BLaER1 treated with 17β-estradiol and CSF1 and Interleukin-3, amounts not matched to agents 10 nM and 100 nM (cell line): ENCODE results near the gene PNMA8C.
"Not testable (repeated sequence)": the region's sequence is repeated elsewhere in the genome, so short reads cannot be mapped to it uniquely, and the experiment has no call there.

Experiments
- H3K27ac ChIP-seq, 11 experiments: shearing (Covaris generic); formaldehyde crosslinking; 2 replicates each; pipeline ENCODE4 v1.8.1; 2022
- H3K27me3 ChIP-seq, 11 experiments: shearing (Covaris generic); formaldehyde crosslinking; 2 replicates each; pipeline ENCODE4 v1.8.1; 2022
- H3K36me3 ChIP-seq, 11 experiments: shearing (Covaris generic); formaldehyde crosslinking; 2 replicates each; pipeline ENCODE4 v1.8.1; 2022
- H3K4me1 ChIP-seq, 10 experiments: shearing (Covaris generic); formaldehyde crosslinking; 2 replicates each; pipeline ENCODE4 v1.8.1; 2022
- H3K4me2 ChIP-seq, 11 experiments: shearing (Covaris generic); formaldehyde crosslinking; 2 replicates each; pipeline ENCODE4 v1.8.1; 2022
- H3K4me3 ChIP-seq, 10 experiments: shearing (Covaris generic); formaldehyde crosslinking; 2 replicates each; pipeline ENCODE4 v1.8.1; 2022
- H3K9ac ChIP-seq, 11 experiments: shearing (Covaris generic); formaldehyde crosslinking; 2 replicates each; pipeline ENCODE4 v1.8.1; 2022
- H3K9me3 ChIP-seq, 11 experiments: shearing (Covaris generic); formaldehyde crosslinking; replicated peaks in 1 of 11; 2 replicates each; pipeline ENCODE4 v1.8.1; 2022
- H4K20me1 ChIP-seq, 11 experiments: shearing (Covaris generic); formaldehyde crosslinking; 2 replicates each; pipeline ENCODE4 v1.8.1; 2022
- Cebpa-rat ChIP-seq, 11 experiments: shearing (Covaris generic); IDR thresholded peaks; 2 replicates each; pipeline ENCODE4 v1.8.1; 2022

PNMA8C gene

DNA sequence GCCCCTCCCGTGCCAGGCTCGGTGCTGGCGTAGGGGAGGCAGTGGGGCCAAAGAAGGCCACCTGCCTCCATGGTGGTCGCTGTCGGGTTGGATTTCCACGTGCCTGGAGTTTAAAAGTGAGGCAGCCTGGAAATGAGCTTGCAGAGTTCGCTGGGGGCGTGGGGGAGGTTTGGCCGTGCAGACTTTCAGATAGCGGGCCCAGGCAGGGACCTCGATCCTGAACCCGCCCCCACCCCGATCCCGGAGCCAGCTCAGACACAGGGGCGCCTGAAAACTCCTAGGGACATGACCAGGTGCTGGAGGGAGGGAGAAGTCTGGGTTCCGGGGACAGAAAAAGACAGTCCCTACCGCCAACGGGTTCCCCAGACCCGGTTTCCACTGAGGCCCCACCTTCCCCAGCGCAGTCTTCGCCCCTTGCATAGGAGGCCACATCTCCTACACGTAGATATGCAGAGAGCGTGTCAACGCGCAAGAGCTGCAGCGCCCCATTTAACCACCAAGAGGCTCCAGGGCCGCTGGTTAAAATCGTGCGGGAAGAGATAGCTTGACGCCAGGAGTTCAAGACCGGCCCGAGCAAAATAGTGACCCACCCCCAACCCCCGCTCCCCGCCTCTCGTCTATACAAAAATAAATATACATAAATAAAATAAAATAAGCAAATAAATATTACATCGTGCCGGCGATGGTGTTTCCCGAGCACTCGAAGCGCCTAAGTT is 23.8 kb downstream of the PNMA8C start:
- peak overlapping the region in 10 of 11 experiments; percentile 28 to 77 (median 63); a peak in 19 of 22 replicates for H3K4me2 ChIP-seq
- H3K9me3 ChIP-seq: no peaks in the 10 kb centered on the region
- H3K36me3 ChIP-seq: no peaks in the 10 kb centered on the region
- peaks cover 0 to 37% (median 12%) of the 10 kb centered on the region in 11 experiments; a peak in 15 of 22 replicates for H3K27me3 ChIP-seq
- TF ChIP-seq Cebpa-rat (IDR thresholded peaks at IDR 0.05): no peak
- no peaks in the 10 kb centered on the region; a peak in 2 of 22 replicates for H4K20me1 ChIP-seq
- no peak overlapping the region for H3K4me3 ChIP-seq
- H3K4me1 ChIP-seq: peaks cover 17 to 82% (median 63%) of the 10 kb centered on the region in 10 experiments
- 0 out of 22 replicates have a peak overlapping the region, but pooled peaks of 1 of the 11 experiments have one; percentile 18 for H3K9ac ChIP-seq
- 0 out of 22 replicates have a peak overlapping the region, but pooled peaks of 1 of the 11 experiments have one; percentile 0 for H3K27ac ChIP-seq

DNA sequence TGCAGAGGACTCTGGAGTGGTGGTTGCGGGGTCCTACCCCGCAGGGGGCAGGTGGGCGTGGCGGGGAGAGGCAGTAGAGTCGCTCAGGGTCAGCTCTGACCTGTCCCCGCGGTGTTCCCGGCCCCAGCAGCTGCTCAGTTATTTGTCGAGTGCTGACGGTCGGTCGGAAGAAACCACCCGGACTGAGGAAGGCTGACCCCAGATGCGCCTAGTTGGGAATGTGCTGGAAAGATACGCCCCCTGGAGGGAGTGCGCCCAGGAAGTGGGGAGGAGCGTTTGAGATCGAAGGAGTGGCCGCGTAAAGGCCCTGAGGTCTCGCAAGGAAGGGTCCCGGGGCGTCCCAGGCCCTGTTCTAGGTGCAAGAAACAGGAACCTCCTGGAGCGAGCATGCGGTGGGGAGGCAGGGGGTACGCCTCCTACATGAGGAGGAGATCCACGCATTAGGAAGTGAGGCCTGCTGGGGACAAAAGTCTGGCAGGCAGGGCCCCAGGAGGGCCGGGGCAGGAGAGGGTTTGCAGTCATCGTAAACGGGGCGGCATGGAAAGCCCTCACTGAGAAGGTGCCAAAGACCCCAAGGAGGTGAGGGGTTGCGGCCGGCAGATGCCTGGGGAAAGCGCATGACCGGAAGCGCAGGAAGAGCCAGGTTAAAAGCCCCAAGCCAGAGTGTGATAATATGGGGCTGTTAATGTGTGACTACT is 24.5 kb downstream of the PNMA8C start:
- Histone ChIP-seq H3K4me2 (peak overlapping the region; percentile 28 to 77 (median 58); a peak in 21 of 22 replicates), H3K27ac (peak overlapping the region in 1 of 11 experiments; percentile 0; a peak in 1 of 22 replicates)

GRCh38 chr19:46402725-46403124 is 26.0 kb downstream of the PNMA8C start:
- H3K4me3 ChIP-seq: no peak overlapping the region
- H3K4me2 ChIP-seq: no peak overlapping the region
- H3K9me3 ChIP-seq: no peaks in the 10 kb centered on the region
- no peaks in the 10 kb centered on the region; a peak in 1 of 22 replicates for H4K20me1 ChIP-seq
- H3K36me3 ChIP-seq: no peaks in the 10 kb centered on the region
- peaks cover 10 to 66% (median 46%) of the 10 kb centered on the region in 10 experiments; a peak in 19 of 20 replicates for H3K4me1 ChIP-seq
- TF ChIP-seq Cebpa-rat (IDR thresholded peaks at IDR 0.05): no peak
- H3K27me3 ChIP-seq: peaks cover 0 to 27% (median 12%) of the 10 kb centered on the region in 11 experiments; a peak in 15 of 22 replicates
- H3K9ac ChIP-seq: no peak overlapping the region
- no peak overlapping the region for H3K27ac ChIP-seq

More for the DNA sequence above, 24.5 kb downstream of the PNMA8C start:
- Histone ChIP-seq H3K36me3 (no peaks in the 10 kb centered on the region), H4K20me1 (no peaks in the 10 kb centered on the region; a peak in 1 of 22 replicates), H3K4me1 (peaks cover 17 to 78% (median 58%) of the 10 kb centered on the region in 10 experiments), H3K9me3 (no peaks in the 10 kb centered on the region), H3K27me3 (peaks cover 0 to 37% (median 12%) of the 10 kb centered on the region in 11 experiments; a peak in 15 of 22 replicates), H3K4me3 (no peak overlapping the region), H3K9ac (0 out of 22 replicates have a peak overlapping the region, but pooled peaks of 1 of the 11 experiments have one; percentile 18)
- no peak for TF ChIP-seq Cebpa-rat (IDR thresholded peaks at IDR 0.05)

GRCh38 chr19:46397801-46398479 is 30.8 kb downstream of the PNMA8C start:
- H3K4me3 ChIP-seq, H3K36me3 ChIP-seq, H3K4me2 ChIP-seq, H3K27ac ChIP-seq, H3K9ac ChIP-seq, H3K9me3 ChIP-seq, H3K27me3 ChIP-seq: not testable (repeated sequence)
- H4K20me1 ChIP-seq: peaks cover 0 to 12% (median 0%) of the 10 kb centered on the region in 11 experiments; a peak in 5 of 22 replicates
- peaks cover 24 to 52% (median 37%) of the 10 kb centered on the region in 10 experiments for H3K4me1 ChIP-seq

GRCh38 chr19:46394402-46394797 is 34.3 kb downstream of the PNMA8C start:
- TF ChIP-seq Cebpa-rat (IDR thresholded peaks at IDR 0.05): no peak
- Histone ChIP-seq H3K4me2 (peak overlapping the region in 10 of 11 experiments; percentile 22 to 96 (median 89); a peak in 17 of 22 replicates), H4K20me1 (peaks cover 0 to 44% (median 0%) of the 10 kb centered on the region in 11 experiments; a peak in 8 of 22 replicates), H3K27ac (peak overlapping the region in 7 of 11 experiments; percentile 70 to 90 (median 82); a peak in 11 of 22 replicates), H3K9me3 (no peaks in the 10 kb centered on the region), H3K27me3 (no peaks in the 10 kb centered on the region), H3K4me1 (peaks cover 54 to 66% (median 58%) of the 10 kb centered on the region in 10 experiments), H3K9ac (peak overlapping the region in 3 of 11 experiments; percentile 73 to 82 (median 75); a peak in 4 of 22 replicates), H3K4me3 (no peak overlapping the region), H3K36me3 (peaks cover 21 to 31% (median 25%) of the 10 kb centered on the region in 11 experiments)

DNA sequence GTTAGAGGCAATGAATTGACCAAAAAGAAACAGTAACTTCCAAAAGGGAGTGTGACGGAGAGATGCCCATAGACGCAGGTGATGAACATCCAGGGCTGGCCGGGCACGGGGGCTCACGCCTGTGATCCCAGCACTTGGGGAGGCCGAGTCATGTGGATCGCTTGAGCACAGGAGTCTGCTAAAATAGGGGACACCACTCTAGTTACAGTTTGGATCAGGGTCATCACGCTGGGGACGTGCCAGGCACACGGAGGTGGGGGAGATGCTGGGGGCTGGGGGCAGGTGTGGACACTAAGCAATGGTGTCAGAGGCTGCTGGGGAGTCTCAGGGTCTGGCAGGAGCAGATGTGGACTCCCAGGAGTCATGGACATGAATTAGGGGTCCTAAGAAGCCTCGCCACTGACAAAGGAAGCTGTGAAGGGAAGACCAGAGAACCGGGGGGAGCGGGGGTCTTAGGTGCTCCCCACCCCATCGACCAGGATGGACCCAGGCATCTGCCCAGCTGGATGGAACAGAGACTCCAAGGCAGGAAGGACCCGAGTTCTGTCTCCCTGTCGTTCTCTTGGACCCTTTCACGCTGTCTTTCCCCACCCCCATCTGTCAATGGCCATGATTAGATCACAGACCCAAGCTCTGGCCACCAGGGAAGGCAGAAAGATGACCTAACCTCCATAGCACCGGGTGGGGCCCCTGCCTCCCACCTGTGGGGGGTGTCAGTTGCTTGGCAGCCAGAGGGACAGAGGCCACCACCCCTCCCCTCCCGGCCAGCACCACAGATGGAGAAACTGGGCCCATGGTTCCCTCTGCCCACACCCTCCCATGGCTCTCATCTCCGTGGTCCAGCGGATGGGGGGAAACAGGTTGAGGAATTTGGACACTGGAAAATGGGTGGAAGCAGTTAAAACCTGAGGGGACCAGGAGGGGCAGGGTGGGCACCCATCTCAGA is 35.0 kb downstream of the PNMA8C start:
- H3K4me1 ChIP-seq: peaks cover 54 to 66% (median 58%) of the 10 kb centered on the region in 10 experiments
- peak overlapping the region; percentile 17 to 82 (median 68); a peak in 16 of 22 replicates for H3K9ac ChIP-seq
- no peak for TF ChIP-seq Cebpa-rat (IDR thresholded peaks at IDR 0.05)
- H3K4me3 ChIP-seq: no peak overlapping the region
- peak overlapping the region in 8 of 11 experiments; percentile 70 to 90 (median 80); a peak in 16 of 22 replicates for H3K27ac ChIP-seq
- no peaks in the 10 kb centered on the region for H3K9me3 ChIP-seq
- peaks cover 0 to 44% (median 0%) of the 10 kb centered on the region in 11 experiments; a peak in 8 of 22 replicates for H4K20me1 ChIP-seq
- H3K4me2 ChIP-seq: peak overlapping the region; percentile 76 to 96 (median 91)
- H3K27me3 ChIP-seq: no peaks in the 10 kb centered on the region
- H3K36me3 ChIP-seq: peaks cover 28 to 38% (median 31%) of the 10 kb centered on the region in 11 experiments

DNA sequence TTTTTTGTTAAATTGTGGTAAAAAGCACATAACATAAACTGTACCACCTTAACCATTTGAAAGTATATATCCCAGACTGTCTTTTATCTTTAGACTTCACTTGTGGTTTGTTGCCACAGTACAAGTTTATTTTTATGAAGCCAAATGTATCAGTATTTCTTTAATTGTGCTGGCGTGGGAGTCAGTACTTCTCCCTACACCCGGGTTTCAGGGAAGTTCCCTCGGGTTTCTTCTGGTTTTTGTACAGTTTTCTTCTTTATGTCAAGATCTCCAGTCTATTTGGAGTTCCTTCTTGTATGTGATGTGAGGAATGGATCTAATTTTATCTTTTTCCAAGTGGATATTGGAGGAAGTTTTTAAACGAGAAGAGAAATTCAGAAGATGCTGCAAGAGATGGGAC is 35.9 kb downstream of the PNMA8C start:
- Histone ChIP-seq H3K9ac (peak overlapping the region; percentile 17 to 82 (median 68); a peak in 21 of 22 replicates), H3K36me3 (peaks cover 37 to 47% (median 40%) of the 10 kb centered on the region in 11 experiments), H3K27me3 (no peaks in the 10 kb centered on the region), H3K9me3 (no peaks in the 10 kb centered on the region), H3K4me1 (peaks cover 54 to 66% (median 58%) of the 10 kb centered on the region in 10 experiments), H3K4me3 (peak overlapping the region in 1 of 10 experiments; percentile 29; a peak in 3 of 20 replicates), H3K27ac (peak overlapping the region in 9 of 11 experiments; percentile 36 to 90 (median 79); a peak in 18 of 22 replicates), H3K4me2 (peak overlapping the region; percentile 76 to 96 (median 91)), H4K20me1 (peaks cover 0 to 48% (median 0%) of the 10 kb centered on the region in 11 experiments; a peak in 8 of 22 replicates)
- TF ChIP-seq Cebpa-rat (IDR thresholded peaks at IDR 0.05): no peak
